Nucleus accumbens (tissue), 56 donors: Measurements from ENCODE around the gene C1orf53.
"Not testable (repeated sequence)": the region's sequence is repeated elsewhere in the genome, so short reads cannot be mapped to it uniquely, and the experiment has no call there.

Experiments
- DNase-seq, 56 donors: peaks; one replicate each; lab custom pipeline; 2025; lab: John Stamatoyannopoulos, UW

Gene C1orf53

GRCh38 chr1:197920067-197920396, 17.6 kb downstream of the C1orf53 start:
- DNase-seq: no peak

GRCh38 chr1:197920414-197921117, 18.1 kb downstream of the C1orf53 start:
- DNase-seq: no peak

DNA sequence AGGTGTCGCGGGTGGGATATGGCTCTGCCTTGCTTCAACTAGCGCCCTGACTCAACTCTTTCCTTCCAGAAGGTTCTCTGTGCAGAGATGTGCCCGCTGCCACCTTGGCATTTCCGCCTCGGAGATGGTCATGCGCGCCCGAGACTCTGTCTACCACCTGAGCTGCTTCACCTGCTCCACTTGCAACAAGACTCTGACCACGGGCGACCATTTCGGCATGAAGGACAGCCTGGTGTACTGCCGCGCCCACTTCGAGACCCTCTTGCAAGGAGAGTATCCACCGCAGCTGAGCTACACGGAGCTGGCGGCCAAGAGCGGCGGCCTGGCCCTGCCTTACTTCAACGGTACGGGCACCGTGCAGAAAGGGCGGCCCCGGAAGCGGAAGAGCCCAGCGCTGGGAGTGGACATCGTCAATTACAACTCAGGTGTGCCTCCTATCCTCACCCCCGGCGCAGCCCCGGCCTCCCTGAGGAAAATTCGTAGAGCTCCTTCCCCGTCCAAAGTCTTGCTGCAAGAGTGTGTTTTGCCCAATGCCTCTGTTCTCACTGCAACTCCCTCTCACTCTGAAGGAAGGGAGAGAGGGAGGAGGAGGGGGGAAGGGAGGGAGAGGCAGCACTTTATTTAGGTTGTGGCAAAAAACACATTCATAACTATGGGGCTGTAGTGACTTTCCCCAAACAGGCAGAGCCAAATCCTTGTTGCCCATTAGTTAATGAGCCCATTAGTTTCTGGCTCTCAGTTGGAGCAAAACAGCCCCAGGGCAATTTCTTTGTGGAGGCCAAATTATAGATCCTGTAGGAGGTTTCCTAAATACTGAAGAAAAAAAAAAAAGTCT, 19.0 kb downstream of the C1orf53 start:
- DNase-seq: no peak

- DNase-seq: no peak
Observed at GRCh38 chr1:197922070-197922390, 19.6 kb downstream of the C1orf53 start.

DNA sequence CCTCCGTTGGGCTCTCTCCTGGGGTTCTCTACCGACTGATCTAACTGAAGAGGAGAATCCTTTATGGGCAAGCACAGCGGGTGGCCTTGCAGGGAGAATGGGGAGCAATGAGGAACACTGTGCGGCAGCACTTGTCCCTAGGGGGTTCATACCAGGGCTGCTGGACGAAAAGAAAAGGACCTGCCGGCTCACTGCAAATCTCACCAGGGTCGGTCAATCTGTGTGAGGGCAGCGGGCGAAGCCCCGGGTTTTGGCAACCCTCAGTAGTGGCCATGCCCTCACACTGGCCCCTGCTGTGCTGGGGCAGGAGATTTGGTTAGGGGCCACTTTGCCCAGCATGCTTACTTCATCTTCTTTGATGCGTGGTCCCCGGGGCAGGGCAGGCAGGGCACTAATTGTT, 20.6 kb downstream of the C1orf53 start:
- DNase-seq: no peak

DNA sequence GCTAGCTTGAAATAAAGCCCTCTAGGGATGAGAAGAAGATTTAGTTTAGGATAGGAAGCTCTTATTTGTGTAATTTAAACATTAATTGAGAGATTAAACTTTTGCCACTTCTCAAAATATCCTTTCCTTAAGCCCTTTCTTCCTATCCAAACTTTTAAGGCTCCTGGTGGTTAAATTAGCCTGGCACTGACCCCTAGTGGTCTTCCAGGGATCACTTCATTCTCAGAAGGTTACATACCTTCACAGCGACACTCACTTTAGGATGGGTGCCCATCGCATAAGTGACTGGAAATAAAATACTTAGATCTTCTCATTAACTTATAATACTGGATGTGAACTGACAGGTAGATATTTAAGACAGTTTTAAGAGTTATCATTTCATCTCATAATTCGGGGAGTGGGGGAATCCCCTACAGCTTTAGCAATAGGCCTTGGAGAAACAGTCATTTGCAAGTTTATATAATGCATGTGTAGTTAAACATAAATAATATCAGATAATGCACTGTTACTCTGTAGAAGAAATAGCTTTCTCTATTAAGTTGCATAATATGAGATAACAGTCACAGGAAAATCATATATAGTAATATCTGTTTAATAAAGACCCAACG, 22.2 kb downstream of the C1orf53 start:
- peak in 7 of 56 donors; percentile 1 to 20 (median 13) for DNase-seq

DNA sequence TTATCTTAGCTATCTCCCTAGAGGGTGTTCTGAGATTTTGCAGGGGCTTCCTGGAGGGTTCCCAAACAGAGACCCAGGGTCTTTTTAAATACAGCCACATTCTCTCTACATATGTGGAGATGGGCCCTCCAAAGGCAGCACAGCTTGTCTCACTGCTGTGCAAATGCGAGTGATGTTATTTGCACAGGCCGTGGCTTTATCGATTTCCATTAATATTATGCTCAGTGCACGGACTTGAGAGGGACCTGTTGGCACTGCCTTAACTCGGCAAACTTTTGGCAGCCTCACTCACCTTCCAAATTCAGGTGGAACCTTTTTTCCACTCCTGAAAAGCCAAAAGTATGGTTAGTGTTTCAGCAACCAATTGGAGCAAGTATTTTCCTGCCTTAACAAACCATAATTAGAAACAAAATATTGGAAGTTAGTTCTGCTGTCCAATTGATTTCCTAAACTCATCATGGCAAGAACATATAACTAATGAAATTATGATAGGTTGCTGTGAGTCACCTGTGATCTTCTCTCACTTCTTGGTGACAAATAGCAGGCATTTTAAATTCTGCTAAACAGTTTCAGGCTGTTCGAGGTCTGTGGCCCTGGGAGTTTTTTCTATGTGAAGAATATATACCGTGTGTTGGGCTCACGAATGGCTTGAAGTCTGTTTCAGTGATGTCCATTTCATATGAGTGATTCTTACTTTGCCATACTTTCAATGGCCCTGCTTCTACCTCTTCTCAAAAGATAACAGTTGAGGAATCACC, 25.7 kb downstream of the C1orf53 start:
- no peak for DNase-seq

- DNase-seq: no peak
Observed at GRCh38 chr1:197928849-197929336, 26.5 kb downstream of the C1orf53 start.

DNA sequence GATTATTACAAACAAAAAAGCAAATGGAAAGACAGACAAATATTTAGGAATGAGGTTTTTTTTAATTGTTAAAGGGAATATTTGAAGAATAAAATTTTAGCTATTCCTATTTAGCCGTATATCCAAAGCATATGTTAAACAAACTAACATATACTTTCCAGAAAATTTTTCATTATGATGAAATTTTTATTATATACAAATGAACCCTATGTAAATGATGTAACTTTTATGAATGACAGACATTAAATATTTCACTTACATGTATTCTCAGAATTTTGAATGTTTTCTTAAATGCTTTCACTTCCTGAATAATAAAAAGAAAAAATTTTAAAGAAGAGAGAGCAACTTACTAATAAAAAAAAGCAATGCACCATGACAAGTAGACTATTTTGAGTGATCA, 30.6 kb downstream of the C1orf53 start:
- DNase-seq: no peak

DNA sequence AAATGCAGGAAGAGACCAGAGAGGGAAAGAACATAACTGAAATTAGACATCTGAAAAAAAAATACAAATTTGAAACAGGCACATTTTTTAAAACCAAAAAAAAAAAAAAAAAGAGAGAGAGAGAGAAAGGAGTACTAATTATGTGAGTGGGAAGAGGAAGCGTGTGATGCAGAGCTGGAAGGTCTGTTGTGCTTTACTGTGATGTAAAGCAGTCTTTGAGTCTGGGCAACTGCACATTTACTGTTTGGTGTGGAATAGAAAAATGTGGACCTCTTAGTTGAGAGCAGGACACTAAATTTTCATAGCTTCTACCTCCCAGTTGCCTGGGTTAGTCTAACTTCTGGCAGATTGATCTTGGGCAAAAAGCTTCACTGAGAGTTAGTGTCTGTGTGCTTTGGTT, 31.2 kb downstream of the C1orf53 start:
- no peak for DNase-seq

DNA sequence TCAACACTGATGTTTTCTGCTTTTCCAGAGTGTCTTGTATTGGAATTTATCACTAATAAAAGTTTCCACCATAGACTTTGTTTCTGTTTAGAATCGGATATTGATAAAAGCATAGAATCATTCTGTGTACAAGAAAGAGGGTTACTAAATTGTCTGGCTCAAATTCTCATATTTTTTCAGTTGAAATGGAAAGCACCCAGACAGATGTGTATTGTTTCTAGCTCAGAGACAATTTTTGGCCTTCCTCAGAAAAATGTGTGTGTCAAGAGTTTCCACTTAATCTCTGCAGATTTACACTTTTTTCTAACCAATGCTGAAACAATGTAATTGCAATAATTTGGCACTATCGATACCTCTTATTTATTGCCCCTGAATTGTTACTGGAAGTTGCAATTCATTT, 35.0 kb downstream of the C1orf53 start:
- no peak for DNase-seq

DNA sequence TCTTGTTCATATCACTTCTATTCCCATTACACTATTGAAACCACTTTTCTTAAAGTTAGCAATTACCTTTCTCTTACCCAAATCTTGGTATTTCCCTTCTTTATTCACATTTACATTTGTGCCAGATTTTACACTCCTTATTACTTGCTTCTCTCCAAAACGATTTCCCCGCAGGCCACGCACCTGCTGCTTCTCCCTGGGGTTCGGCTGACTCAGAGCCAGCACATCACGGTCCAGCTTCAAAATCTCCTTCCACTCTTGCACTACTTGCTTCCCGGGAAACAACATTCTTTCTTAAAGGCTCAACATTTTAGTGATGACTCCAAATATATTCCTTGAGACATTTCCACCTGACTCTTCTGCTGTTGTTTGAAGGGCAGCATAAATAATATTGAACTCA, 35.5 kb downstream of the C1orf53 start:
- DNase-seq: no peak

GRCh38 chr1:197939159-197939980, 36.9 kb downstream of the C1orf53 start:
- not testable (repeated sequence) for DNase-seq

DNA sequence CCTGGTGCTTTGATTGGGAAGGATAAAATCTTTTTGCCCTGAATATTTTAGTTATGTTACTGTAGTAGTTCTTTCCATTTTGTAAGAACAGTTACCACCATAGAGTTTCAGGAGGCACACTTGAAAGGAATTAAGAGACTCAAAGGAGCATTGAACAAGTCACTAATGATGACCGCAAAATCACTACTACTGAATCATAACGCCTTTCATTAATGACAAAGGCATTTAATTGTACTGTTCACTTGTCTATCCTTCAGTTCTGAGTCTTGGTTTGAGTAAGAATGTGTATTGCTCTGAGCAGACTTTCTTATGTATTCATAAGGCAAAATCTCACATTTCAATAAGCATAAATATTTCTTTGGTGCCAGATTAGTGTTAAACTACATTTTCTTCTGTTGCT, 39.6 kb downstream of the C1orf53 start:
- DNase-seq: no peak

DNA sequence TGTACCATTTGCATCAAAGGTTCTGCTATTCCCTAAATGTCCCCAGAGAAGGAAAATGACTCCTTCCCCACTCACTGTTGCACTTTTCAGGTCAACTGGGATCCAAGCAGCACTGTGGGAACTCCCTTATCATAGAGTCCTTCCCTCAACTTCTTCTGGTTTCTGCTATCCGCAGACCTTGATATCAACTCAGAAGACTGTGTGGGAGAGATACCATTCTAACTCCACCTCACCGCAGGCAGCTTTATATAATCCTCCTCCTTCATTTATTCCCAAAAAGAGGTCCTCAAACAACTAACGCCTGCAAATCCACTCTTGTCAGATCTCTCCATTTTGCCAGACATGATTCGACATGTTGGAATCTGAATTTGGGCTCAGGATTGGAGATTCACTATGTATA, 42.1 kb downstream of the C1orf53 start:
- DNase-seq: no peak

- DNase-seq: no peak
Observed at GRCh38 chr1:197948926-197949899, 46.8 kb downstream of the C1orf53 start.

- no peak for DNase-seq
Observed at GRCh38 chr1:197951089-197951488, 48.7 kb downstream of the C1orf53 start.

DNA sequence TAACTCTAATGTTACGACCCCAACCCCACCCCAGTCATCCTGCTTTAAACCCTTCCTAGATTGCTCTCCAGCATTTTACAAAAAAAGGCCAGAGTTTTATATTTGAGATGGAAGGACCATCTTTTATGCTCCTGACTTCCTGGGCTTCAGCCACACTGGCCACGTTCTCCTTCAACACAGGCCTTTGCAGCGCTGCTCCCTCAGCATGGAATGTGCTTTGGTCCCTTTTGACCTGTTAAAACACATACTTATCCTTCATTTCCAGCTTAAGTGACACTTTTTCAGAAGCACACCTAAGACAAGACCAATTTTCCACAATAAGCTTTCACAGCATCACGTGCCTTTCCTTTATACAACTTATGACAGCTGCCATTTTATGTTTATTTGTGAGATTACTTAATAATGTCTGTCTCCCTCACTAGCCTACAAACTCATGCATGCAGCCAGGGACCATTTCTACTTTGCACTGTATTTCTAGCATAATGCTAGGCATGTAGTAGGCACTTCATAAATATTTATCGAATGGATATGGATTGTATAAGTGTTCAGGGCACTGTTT, 49.3 kb downstream of the C1orf53 start:
- DNase-seq: no peak

- not testable (repeated sequence) for DNase-seq
Observed at GRCh38 chr1:197953472-197953871, 51.0 kb downstream of the C1orf53 start.
